ENCODE measurements around the gene PGK2. TPM values are rescaled to one million over a fixed set of nuclear protein-coding genes. Genes with fewer than 3 reads are reported as not detected.
"Not testable (repeated sequence)": the region's sequence is repeated elsewhere in the genome, so short reads cannot be mapped to it uniquely, and the experiment has no call there.

Gene PGK2
- not detected for polyA plus RNA-seq (ENCODE audit: insufficient read length)

DNA sequence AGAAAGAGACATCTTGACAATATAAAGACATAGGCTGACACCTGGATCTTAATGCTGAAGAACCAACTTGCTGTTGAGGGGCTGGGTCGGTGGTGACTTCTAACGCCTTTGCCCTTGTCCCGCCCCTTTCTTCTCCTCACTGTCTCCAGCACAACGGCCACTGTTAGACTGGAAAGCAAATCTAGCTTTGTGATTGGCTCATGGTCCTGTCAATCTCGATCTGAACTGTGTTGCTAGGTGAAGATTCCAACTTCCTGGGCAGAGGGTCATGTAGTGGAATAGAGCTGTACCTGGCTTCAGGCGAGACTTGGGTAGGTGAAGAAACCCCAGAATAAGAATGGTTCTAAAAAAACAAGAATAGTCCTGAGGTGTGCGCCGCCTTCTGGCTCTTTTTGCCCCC is at the start of gene PGK2:
PGK2 (minus strand) TSS at position 110 of the 400 bp plus-strand sequence; CDS start at position 12, 98 bp downstream.
- no peak for DNase-seq

DNA sequence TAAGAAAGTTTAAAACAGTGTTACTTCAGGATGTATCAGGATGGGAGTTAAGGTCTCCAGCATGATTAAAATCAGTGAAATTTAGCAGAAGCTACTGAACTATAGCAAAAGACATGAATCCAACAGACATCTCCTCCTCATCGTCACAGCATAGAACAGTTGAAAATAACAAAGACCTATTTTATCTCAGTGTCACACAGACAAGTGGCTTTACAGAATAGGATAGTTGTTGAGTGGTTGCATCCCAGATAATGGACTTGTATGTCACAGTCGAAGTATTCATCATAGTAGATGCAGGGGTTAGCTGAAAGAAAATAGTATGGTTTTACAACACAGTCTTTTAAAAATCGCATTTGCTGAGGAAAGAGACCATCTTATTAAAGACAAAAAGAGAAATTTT is 48.1 kb upstream of the PGK2 start:
- DNase-seq, result no peak

DNA sequence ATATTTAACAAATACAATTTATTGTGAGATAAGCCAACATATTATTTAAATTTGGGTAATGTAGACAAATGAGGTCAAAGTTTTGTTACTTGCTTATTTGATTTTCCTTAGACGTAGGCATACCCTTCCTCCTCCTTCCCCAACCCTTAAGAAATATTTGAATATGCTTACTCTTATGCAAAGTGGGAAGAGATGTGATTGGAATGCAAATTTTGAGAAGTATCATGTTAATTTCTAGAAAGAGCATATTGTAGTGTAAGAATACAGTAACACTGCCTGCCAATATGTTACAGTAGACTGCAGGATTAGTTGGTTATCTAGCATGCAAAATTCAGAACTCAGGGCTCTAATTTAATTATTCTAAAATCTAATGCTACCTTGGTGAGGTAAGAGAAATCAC is 46.3 kb upstream of the PGK2 start:
- DNase-seq, result no peak

DNA sequence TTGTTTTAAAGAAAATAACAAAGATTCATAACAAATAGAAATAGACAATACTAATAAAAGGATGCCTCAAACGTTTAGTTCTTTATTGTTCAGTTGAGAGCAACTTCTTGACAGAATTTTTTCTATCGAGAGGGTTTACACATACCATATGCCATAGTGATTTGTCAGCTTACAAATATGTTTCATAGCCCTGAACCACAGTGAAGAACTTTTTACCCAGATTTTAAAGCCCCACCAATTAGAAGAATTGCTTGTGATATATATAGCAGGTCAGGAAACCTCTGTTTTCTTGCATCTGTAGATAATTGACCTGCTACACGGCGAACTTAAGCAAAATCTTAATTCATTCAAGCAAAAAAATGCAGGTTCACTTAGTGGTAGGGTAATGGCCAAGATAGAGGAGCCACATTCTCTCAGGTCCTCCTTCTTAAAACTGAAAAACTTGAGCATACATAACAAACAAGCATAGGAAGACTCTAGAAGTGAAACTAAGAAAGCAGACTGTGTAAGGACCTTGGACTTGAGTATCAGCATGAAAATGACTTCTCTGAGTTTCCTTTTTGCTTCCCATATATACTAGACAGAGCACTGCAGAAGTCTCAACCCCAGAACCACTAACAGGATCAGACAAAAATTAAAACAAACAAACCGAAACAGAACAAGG is 39.8 kb upstream of the PGK2 start:
- DNase-seq, result no peak

DNA sequence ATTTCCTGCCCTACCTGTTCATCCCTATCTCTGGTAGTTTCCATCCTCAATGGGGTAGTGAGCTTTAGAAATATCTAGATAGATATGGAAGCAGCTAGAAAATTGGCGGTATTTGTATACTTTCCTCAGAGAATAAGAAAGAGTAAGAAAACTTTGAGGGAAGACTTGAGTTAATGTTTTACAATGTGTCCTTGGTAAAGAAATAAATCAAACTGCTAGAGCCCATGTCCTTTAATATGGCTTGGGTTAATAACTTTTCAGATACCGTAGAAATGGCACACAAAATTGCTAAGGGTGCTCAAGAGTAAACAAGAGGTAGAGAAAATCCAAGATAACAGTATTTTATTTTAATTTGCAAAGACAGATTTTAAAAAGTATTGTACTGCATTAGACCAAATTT is 28.1 kb upstream of the PGK2 start:
- no peak for DNase-seq

DNA sequence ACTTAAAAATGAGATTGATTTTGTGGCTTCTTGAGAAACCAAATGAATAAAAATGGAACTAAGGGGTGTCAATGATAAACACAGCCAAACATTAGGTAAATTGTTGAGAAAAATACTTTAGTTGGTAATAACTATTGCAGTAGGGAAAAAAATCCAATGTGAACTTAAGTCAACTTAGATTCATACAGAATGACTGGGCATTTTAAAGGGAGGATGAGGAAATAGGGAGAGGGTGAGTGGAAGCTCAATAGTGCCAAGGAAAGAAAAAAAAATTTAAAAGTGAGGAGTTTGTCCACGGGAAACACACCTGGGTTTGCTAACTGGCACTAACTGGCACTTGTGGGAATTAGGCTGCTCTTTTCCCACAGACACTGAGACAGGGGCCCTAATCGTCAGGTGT is 26.2 kb upstream of the PGK2 start:
- DNase-seq, result no peak

DNA sequence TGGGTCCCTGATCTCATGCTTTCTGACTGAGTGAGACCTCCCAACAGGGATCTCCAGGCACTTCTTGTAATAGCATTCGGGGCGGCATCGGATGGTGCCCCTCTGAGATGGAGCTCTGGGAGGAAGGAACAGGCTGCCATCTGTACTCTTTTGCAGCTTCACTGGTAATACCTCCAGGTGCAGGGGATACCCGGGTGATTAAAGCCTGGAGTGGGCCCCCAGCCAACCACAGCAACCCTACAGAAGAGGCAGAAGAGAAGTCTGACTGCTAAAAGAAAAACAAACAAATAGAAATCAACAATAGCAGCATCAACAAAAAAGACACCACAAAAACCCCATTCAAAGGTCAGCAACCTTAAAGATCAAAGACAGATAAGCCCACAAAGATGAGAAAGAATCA is 19.1 kb upstream of the PGK2 start:
- DNase-seq, result no peak

DNA sequence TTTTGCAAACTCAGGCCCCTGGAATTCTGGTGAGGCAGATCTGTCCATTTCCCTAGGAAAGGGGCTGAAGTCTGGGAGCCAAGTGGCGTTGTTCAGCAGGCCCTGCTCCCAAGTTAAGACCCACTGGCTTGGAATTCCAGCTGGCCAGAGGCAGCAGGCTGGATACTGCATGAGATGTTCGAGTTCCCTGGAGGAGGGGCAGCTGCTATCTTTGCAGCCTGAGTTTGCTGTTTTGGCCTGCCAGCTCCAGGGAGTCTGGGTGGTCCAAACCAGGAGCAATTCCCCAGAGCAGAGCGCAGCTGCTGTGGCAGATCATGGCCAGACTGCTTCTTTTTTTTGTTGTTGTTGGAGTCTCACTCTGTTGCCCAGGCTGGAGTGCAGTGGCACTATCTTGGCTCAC is 18.2 kb upstream of the PGK2 start:
- DNase-seq, result no peak

DNA sequence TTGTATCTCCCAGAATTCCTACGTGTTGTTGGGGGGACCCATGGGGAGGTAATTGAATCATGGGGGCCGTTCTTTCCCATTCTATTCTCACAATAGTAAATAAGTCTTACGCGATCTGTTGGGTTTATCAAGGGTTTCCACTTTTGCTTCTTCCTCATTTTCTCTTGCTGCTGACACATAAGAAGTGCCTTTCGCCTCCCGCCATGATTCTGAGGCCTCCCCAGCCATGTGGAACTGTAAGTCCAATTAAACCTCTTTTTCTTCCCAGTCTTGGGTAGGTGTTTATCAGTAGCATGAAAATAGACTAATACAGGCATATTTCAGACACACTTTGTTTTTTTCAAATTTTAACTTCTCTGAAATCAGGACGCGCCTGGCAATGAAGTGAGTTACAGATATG is 14.4 kb upstream of the PGK2 start:
- no peak for DNase-seq

DNA sequence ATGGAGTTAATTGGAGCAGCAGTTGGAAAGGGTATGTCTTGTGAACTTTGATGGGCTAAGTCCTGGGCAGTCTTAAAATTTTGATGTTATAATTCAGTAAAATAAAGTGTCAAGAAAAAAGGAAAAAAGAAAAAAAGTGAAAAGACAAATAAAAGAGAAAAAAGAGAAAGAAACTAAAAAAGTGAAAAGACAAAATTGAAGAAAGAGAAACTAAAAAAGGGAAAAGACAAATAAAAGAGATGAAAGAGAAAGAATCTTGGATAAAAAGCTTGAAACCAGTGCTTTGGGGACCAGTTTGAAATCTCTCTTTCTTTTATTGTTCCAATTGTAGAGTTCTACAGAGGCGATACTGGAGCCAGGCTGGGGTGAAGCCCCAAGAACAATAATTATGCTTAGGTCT is 12.0 kb upstream of the PGK2 start:
- DNase-seq, result no peak

DNA sequence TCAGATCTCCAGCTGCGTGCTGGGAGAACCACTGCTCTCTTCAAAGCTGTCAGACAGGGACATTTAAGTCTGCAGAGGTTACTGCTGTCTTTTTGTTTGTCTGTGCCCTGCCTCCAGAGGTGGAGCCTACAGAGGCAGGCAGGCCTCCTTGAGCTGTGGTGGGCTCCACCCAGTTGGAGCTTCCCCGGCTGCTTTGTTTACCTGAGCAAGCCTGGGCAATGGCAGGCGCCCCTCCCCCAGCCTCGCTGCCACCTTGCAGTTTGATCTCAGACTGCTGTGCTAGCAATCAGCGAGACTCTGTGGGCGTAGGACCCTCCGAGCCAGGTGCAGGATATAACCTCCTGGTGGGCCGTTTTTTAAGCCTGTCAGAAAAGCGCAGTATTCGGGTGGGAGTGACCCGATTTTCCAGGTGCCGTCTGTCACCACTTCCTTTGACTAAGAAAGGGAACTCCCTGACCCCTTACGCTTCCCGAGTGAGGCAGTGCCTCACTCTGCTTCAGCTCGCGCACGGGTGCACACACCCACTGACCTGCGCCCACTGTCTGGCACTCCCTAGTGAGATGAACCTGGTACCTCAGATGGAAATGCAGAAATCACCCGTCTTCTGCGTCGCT is 9.9 kb upstream of the PGK2 start:
- not testable (repeated sequence) for DNase-seq

DNA sequence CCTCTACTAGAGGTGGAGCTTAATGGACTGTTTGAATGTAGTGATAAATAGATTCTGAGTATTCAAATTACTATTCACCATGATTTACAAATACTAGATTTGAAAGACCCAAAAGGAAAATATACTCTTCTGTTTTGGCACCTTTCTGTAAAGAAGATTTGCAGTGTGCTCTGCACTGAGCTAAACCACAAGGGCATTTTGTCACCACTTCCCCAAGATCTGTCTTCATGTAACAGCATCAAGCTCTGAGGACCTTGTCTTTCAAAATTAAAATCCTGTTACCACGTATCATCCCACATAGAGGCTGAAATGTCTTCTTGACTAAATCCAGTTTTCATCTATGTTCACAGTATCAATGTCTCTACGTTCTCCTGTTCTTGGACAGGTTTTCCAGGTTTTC is 3.3 kb upstream of the PGK2 start:
- DNase-seq, result no peak

DNA sequence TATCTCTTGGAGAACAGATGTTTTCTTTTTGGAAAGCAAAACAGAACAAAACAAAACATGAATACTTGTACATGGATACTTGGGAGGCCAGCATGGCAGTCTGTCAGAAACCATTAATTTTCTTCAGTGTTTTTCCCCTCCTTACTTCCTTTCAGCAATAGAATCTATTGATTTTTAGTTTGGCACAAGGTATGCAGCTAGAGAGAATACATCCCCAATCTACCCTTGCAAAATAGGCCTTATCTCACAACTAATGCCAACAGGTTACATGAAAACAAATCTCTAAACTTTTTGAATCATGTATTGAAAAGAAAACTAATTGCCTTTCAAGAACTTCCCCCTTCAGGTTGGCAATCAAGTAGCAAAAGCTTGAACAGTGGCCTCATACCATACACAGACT is 2.8 kb downstream of the PGK2 start:
- DNase-seq, result no peak

DNA sequence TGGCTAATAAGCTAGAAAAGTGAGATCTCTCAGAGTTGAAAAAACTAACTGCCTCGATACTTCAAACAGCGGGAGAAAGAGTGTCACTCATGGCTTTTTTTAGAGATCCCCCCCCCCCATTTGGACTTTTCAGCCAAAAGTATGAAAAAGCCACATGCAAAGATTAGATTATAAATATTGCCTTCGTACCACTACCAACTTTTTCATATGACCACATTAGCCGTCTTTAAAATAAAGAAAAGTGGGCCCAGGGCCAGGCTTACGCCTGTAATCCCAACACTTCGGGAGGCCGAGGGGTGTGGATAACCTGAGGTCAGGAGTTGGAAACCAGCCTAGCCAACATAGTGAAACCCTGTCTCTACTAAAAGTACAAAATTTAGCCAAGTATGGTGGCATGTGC is 4.4 kb downstream of the PGK2 start:
- no peak for DNase-seq

DNA sequence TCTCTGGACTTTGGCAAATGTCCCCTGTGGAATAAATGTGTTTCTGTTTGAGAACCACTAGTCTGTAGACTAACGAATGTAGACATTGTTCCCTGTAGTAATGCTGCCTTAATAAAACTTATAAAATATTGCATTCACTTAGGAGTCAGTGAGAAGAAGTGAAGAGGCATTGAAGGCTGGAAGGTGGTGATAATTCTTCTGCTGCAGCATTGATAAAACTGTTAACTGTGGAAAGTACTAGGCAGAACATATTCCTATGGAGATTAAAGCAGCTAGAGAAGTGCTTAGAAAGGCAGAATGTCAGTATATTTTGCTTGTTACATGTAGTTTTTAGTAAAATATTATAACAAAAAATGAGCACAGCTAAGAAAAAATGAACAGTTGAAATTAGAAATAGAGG is 4.8 kb downstream of the PGK2 start:
- no peak for DNase-seq

DNA sequence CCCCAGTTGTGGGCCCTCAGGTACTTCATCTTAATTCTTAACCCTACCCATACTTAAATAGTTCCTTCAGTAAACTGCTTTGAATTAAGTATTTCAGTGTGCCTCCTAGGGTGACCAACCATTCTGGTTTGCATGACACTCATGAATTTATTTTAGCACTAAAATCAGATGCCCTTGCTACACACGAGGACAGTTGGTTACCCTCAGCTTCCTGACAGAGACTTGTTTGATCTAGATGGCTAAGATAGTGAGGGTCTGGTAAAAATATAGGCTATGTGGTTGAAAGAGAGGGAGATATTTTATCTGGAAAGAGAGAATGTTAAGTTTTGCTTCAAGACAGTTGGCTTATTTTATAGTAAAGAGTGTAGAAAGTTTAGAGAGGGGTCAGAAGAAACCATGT is 10.6 kb downstream of the PGK2 start:
- DNase-seq, result no peak

DNA sequence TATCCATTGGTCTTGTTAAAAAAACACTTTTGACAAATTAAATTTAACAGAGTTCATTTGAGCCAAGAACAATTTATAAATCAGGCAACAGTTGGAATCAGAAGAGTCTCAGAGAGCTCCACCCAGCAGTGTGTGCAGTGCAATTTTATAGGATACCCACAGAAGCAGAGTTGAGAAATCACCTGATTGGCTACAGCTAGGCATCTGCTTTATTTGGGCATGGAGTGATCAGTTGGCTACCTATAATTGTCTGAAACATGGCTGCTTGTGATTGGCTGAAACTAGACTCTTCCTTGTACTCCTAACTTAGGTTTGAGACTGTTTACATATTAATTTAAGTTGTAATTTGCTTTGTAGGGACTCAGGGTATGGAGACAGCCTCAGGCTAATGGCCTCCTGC is 12.0 kb downstream of the PGK2 start:
- DNase-seq, result no peak

DNA sequence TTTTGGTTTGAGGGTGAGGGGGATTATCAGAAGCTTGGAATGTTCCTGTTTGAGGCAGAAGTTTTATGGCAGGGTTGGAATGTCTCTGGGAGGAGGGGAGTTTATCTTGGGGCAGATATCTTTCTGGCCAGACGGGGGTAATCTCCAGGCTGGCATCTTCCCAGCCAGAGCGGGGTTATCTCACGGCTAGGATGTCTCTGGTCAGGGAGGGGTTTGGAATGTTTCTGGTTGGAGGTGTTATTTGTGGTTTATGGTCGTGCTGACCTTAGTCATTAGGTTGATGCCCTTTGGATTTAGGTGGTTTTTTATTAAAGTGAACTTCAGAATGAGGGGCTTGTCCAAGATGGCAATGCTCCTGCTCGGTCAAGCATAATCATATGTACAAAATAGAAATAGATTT is 14.8 kb downstream of the PGK2 start:
- no peak for DNase-seq

DNA sequence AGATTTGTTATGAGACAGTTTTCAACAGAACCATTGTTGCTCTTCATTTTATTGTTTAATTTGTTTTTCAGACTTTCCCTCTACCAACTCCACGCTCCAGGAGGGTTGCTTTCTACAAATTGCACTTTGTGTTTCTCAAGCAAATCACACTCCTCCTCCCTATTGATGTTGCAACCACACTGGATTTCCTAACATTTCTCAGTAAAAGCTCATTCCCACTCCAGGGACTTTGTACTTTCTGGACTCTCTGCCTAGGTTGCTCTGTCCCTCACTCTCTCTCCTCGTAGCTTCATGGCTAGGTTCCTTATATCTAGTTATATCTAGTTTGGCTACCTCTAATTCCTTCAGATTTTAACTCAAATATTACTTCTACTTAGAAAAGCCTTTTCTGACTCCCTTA is 20.3 kb downstream of the PGK2 start:
- DNase-seq, result no peak

DNA sequence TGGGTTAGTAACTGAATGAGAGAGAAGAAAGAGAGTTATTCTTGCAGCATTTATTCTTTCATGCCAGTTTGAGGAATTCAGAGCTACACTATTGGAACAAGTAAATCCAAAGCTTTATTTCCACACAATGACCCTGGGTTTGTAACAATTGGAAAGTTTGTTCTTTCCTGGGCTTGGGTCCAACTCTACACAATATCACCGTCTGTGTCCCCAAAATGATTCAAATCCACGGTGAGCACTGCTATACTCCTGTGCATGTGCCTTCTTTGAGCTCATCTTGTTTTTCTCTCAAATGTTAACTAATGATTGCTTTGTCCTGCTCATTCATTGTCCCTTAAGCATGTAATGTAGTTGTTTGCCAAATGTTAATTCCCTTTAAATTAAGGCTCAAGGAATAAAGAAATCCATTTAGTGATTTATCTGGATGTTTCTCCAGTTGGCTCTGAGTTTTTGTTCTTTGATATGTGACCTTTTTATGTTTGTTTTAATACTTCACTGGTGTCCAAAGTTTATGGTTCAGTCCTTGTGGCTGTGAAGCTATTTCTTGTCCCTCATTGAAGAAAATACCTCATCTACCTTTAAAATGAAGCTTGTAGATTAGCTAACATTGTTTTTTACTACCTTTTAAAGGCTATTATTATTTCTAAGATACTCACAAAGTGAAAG is 22.4 kb downstream of the PGK2 start:
- DNase-seq, result no peak

DNA sequence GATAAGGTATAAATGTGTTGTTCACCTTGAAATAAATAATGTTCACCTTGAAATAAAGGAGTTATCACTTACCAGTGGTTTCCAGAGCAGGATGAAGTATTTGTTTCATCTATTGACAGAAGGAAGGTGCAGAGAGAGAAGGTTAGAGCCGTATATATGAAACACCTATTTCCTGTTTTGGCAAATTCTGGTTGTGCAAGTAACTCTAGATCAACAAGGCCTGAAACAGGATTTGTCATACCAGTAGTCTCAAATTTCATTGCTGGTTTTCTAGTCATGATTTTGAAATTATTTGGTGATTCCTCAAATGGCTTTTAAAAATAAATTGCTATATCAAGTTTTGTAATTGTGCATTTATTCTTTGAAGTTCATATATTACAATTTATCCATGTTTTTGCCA is 42.8 kb downstream of the PGK2 start, which contains the start of gene CRISP3:
CRISP3 (minus strand) TSS at position 130 of the 400 bp plus-strand sequence; CDS start at position 109, 21 bp downstream.
- no peak for DNase-seq

DNA sequence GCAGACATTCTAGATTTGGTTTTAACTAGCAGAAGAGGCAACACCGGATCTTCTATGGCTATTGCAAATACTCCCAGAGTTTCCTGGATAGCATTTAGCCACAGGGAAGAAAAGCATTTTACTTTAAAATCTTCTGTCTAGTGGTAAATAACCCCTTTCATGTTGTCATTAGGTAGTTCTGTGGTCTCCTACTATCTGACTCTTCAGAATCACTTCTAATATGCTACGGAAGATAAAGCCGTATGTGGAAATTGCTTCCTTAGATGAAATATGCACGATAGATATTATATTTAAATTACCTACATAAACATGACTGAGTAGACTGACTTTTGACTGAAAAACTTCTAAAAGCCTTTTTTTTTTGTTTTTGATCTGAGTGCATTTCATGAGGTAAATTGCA is 43.7 kb downstream of the PGK2 start:
- no peak for DNase-seq

DNA sequence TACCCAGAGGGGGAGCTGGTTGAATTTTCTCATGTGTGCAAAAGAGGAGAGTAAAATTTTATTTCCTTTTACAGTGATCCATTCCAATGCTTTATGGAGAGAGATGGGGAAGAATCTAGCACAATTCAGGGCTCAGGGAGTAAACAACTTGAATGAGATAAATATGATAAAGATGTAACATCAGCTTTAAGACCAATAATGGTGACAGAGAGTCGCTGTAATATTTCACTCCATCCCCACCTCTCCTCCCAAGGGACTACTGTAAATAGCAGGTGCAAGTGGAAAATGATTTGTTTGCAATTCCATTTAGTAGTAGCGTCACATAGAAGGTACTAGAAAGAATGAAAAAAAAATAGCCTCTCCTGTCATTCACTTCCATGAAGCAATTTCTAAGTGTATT is 47.7 kb downstream of the PGK2 start:
- DNase-seq, result no peak

DNA sequence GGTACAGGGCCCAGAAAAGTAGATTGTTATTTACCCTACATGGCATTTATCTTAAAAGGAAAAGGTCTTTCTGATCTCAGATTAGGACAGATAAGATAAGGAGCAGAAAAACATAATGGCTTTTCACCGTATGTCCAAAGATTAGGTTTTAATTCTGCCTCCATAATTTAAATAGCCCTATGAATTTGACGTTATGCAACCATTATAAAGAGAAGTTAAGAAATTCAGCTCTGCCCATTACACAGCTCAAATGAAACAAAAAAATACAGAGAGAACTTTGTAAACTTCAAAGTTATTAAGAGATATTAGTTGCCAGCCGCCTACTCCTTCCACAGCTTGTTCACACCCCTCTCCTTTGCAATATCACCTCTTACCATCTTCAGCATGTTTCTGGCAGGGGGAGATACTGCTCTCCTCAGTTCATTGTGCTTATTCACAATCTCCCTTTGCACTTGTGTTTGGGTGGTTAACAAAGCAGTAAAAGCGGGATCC is 51.0 kb downstream of the PGK2 start:
- no peak for DNase-seq
